ENCODE data around the gene DGLUCY. TPM values are rescaled to one million over a fixed set of nuclear protein-coding genes. Genes with fewer than 3 reads are reported as not detected.

The DGLUCY gene
- total RNA-seq, 1 donor from 2014 or later, result 8.3 TPM

GRCh38 chr14:91204657-91205056 lies 90.8 kb downstream of the DGLUCY start:
- H3K36me3 Mint-ChIP-seq (ENCODE audit: unreplicated experiment), result peaks cover 8% of the 10 kb centered on the region
- H3K27me3 Mint-ChIP-seq (ENCODE audit: unreplicated experiment), result no peaks in the 10 kb centered on the region
- no peak overlapping the region for H3K4me3 Mint-ChIP-seq (ENCODE audit: unreplicated experiment)
- no peak for TF ChIP-seq CTCF (IDR thresholded peaks at IDR 0.05; ENCODE audit: partially characterized antibody, unreplicated experiment)
- no peak for DNase-seq
- H3K9me3 Mint-ChIP-seq (ENCODE audit: unreplicated experiment), result no peaks in the 10 kb centered on the region
- no peak overlapping the region for H3K27ac Mint-ChIP-seq (ENCODE audit: unreplicated experiment)
- H3K4me1 Mint-ChIP-seq (ENCODE audit: low read depth, unreplicated experiment), result no peaks in the 10 kb centered on the region

- Mint-ChIP-seq H3K27ac (ENCODE audit: unreplicated experiment) (no peak overlapping the region), H3K9me3 (ENCODE audit: unreplicated experiment) (no peaks in the 10 kb centered on the region), H3K4me1 (ENCODE audit: low read depth, unreplicated experiment) (no peaks in the 10 kb centered on the region), H3K27me3 (ENCODE audit: unreplicated experiment) (no peaks in the 10 kb centered on the region), H3K4me3 (ENCODE audit: unreplicated experiment) (no peak overlapping the region), H3K36me3 (ENCODE audit: unreplicated experiment) (peaks cover 8% of the 10 kb centered on the region)
- TF ChIP-seq CTCF (IDR thresholded peaks at IDR 0.05; ENCODE audit: partially characterized antibody, unreplicated experiment), result no peak
- no peak for DNase-seq
These were observed 91.6 kb downstream of the DGLUCY start for GRCh38 chr14:91205459-91205858.

GRCh38 chr14:91207008-91207407 lies 93.1 kb downstream of the DGLUCY start:
- no peak overlapping the region for H3K27ac Mint-ChIP-seq (ENCODE audit: unreplicated experiment)
- no peak for DNase-seq
- H3K36me3 Mint-ChIP-seq (ENCODE audit: unreplicated experiment), result peaks cover 10% of the 10 kb centered on the region
- no peaks in the 10 kb centered on the region for H3K27me3 Mint-ChIP-seq (ENCODE audit: unreplicated experiment)
- H3K9me3 Mint-ChIP-seq (ENCODE audit: unreplicated experiment), result no peaks in the 10 kb centered on the region
- TF ChIP-seq CTCF (IDR thresholded peaks at IDR 0.05; ENCODE audit: partially characterized antibody, unreplicated experiment), result no peak
- H3K4me1 Mint-ChIP-seq (ENCODE audit: low read depth, unreplicated experiment), result no peaks in the 10 kb centered on the region
- no peak overlapping the region for H3K4me3 Mint-ChIP-seq (ENCODE audit: unreplicated experiment)

- Mint-ChIP-seq H3K4me3 (ENCODE audit: unreplicated experiment) (no peak overlapping the region), H3K4me1 (ENCODE audit: low read depth, unreplicated experiment) (no peaks in the 10 kb centered on the region), H3K27me3 (ENCODE audit: unreplicated experiment) (no peaks in the 10 kb centered on the region), H3K36me3 (ENCODE audit: unreplicated experiment) (peaks cover 10% of the 10 kb centered on the region), H3K27ac (ENCODE audit: unreplicated experiment) (no peak overlapping the region), H3K9me3 (ENCODE audit: unreplicated experiment) (no peaks in the 10 kb centered on the region)
- DNase-seq, result no peak
- TF ChIP-seq CTCF (IDR thresholded peaks at IDR 0.05; ENCODE audit: partially characterized antibody, unreplicated experiment), result no peak
These were observed 97.1 kb downstream of the DGLUCY start for GRCh38 chr14:91211017-91211416.

- H3K4me1 Mint-ChIP-seq (ENCODE audit: low read depth, unreplicated experiment), result no peaks in the 10 kb centered on the region
- H3K36me3 Mint-ChIP-seq (ENCODE audit: unreplicated experiment), result peaks cover 10% of the 10 kb centered on the region
- H3K27me3 Mint-ChIP-seq (ENCODE audit: unreplicated experiment), result no peaks in the 10 kb centered on the region
- H3K4me3 Mint-ChIP-seq (ENCODE audit: unreplicated experiment), result no peak overlapping the region
- no peak for DNase-seq
- no peaks in the 10 kb centered on the region for H3K9me3 Mint-ChIP-seq (ENCODE audit: unreplicated experiment)
- no peak for TF ChIP-seq CTCF (IDR thresholded peaks at IDR 0.05; ENCODE audit: partially characterized antibody, unreplicated experiment)
- no peak overlapping the region for H3K27ac Mint-ChIP-seq (ENCODE audit: unreplicated experiment)
These were observed 100.4 kb downstream of the DGLUCY start for GRCh38 chr14:91214306-91214705.

All from glutamatergic neuron (in vitro differentiated cells).